A549 (cell line): ENCODE measurements around the gene NCLN. TPM values are rescaled to one million over a fixed set of nuclear protein-coding genes. Genes with fewer than 3 reads are reported as not detected.

Experiments
- ATAC-seq, 2 experiments: fragments of 200-7000 bp in 1 of 2; fragments of >200 bp in 1 of 2; cut with Nextera tagmentation in 1 of 2; cut with Tn5 transposase in 1 of 2; 3 replicates each; pipeline versions ENCODE4 v1.8.0 to v1.9.1; 2018 to 2020; ENCODE audit warnings: mild to moderate bottlenecking in 1 of 2, moderate library complexity in 1 of 2
- CTCF ChIA-PET: fragments of 300-600 bp; sonication (Branson Sonifier 250); formaldehyde crosslinking; extraction: SDS; loops from one replicate; lab custom pipeline; 2021; ENCODE audit warnings: antibody characterized with exemption, inconsistent platforms; lab: Yijun Ruan, JAX
- POLR2A ChIA-PET: fragments of 350-600 bp; formaldehyde crosslinking; extraction: SDS; loops from one replicate; lab custom pipeline; 2021; ENCODE audit warnings: antibody characterized with exemption, inconsistent platforms; lab: Yijun Ruan, JAX
- DNase-seq, 2 experiments: peaks; one replicate each; pipeline versions ENCODE4 v3.0.0 to v3.0.0-alpha.2; 2011 to 2016; ENCODE audit warnings: low read depth in 1 of 2, low spot score in 1 of 2
- FAIRE-seq: peaks from 2 replicates; lab custom pipeline; 2011; peaks lifted over from hg19 to GRCh38; lab: Jason Lieb, UNC
- H3K27ac ChIP-seq, 2 experiments: fragments of >200 bp; sonication (Bioruptor Twin); formaldehyde crosslinking; 3 replicates each; pipeline ENCODE4 v1.5.1; 2016 to 2017
- H3K4me1 ChIP-seq: fragments of >200 bp; sonication (Bioruptor Twin); formaldehyde crosslinking; 3 replicates; pipeline ENCODE4 v1.6.1; 2016
- H3K4me2 ChIP-seq: fragments of >200 bp; sonication (Bioruptor Twin); formaldehyde crosslinking; 3 replicates; pipeline ENCODE4 v1.6.1; 2016
- H3K4me3 ChIP-seq: fragments of >200 bp; sonication (Bioruptor Twin); formaldehyde crosslinking; 3 replicates; pipeline ENCODE4 v1.5.1; 2016
- H3K9me3 ChIP-seq: fragments of >200 bp; sonication (Bioruptor Twin); formaldehyde crosslinking; 3 replicates; pipeline ENCODE4 v1.6.1; 2016
- CBX8 ChIP-seq: fragments of 200-600 bp; sonication (generic); IDR thresholded peaks from 2 replicates; pipeline ENCODE4 v1.6.1; 2016
- CHD2 ChIP-seq: fragments of 150-350 bp; IDR thresholded peaks from 2 replicates; pipeline ENCODE4 v1.6.1; 2014; ENCODE audit warnings: low read length; ENCODE audit not compliant: partially characterized antibody
- EHMT2 ChIP-seq: fragments of 200-600 bp; sonication (generic); IDR thresholded peaks from 2 replicates; pipeline ENCODE4 v1.6.1; 2016; ENCODE audit warnings: antibody characterized with exemption, low read depth, mild to moderate bottlenecking, moderate library complexity
- EP300 ChIP-seq, 2 experiments: fragments of >200 bp; sonication (Bioruptor Twin); formaldehyde crosslinking; IDR thresholded peaks; 2 replicates in 1 of 2; 3 replicates in 1 of 2; pipeline ENCODE4 v1.6.1; 2016 to 2017
- ESRRA ChIP-seq: fragments of 150-350 bp; IDR thresholded peaks from 2 replicates; pipeline ENCODE4 v1.6.1; 2014; ENCODE audit warnings: mild to moderate bottlenecking, low read length, borderline replicate concordance
- FOXS1 ChIP-seq: fragments of 250-450 bp; sonication (Bioruptor Pico); IDR thresholded peaks from 2 replicates; pipeline ENCODE4 v1.5.0; 2020; ENCODE audit warnings: mild to moderate bottlenecking, moderate library complexity
- HDAC2 ChIP-seq: fragments of 200-600 bp; sonication (generic); IDR thresholded peaks from 2 replicates; pipeline ENCODE4 v1.6.1; 2016
- KDM1A ChIP-seq: fragments of 200-600 bp; sonication (generic); IDR thresholded peaks from 2 replicates; pipeline ENCODE4 v1.6.1; 2016; ENCODE audit warnings: low read depth, mild to moderate bottlenecking
- MAFK ChIP-seq: fragments of 450-650 bp; IDR thresholded peaks from 2 replicates; pipeline ENCODE4 v1.6.1; 2014; ENCODE audit not compliant: partially characterized antibody
- MYC ChIP-seq: IDR thresholded peaks from 2 replicates; pipeline ENCODE4 v1.6.1; 2012; ENCODE audit warnings: mild to moderate bottlenecking, inconsistent platforms, low read length, improper control_type of control experiment, borderline replicate concordance
- PHF8 ChIP-seq: fragments of 200-600 bp; sonication (generic); IDR thresholded peaks from 2 replicates; pipeline ENCODE4 v1.6.1; 2016; ENCODE audit warnings: low read depth, mild to moderate bottlenecking, antibody characterized with exemption, moderate library complexity, borderline replicate concordance
- RAD21 ChIP-seq, 2 experiments: fragments of >200 bp in 1 of 2; sonication (Bioruptor Twin) in 1 of 2; formaldehyde crosslinking in 1 of 2; IDR thresholded peaks in 1 of 2; conservative IDR thresholded peaks in 1 of 2; 2 replicates in 1 of 2; 3 replicates in 1 of 2; pipeline ENCODE4 v1.6.1; 2012 to 2018; ENCODE audit warnings: inconsistent platforms in 1 of 2
- RARB ChIP-seq: fragments of 250-450 bp; sonication (Bioruptor Pico); IDR thresholded peaks from 2 replicates; pipeline ENCODE4 v1.8.0; 2021; ENCODE audit warnings: mild to moderate bottlenecking, moderate library complexity
- RCOR1 ChIP-seq: fragments of 150-350 bp; IDR thresholded peaks from 2 replicates; pipeline ENCODE4 v1.6.1; 2014; ENCODE audit warnings: antibody characterized with exemption, low read length, low read depth
- TFCP2L1 ChIP-seq: fragments of 250-450 bp; sonication (Bioruptor Pico); IDR thresholded peaks from 2 replicates; pipeline ENCODE4 v1.5.0; 2021; ENCODE audit warnings: mild to moderate bottlenecking
- TP53 ChIP-seq: fragments of 250-450 bp; sonication (Bioruptor Pico); IDR thresholded peaks from 2 replicates; pipeline ENCODE4 v1.5.0; 2021; ENCODE audit warnings: mild to moderate bottlenecking, moderate library complexity
- ZC3H11A ChIP-seq: fragments of 450-650 bp; IDR thresholded peaks from 2 replicates; pipeline ENCODE4 v1.6.1; 2014; ENCODE audit warnings: antibody characterized with exemption, mild to moderate bottlenecking
- ZSCAN20 ChIP-seq: fragments of 250-450 bp; sonication (Bioruptor Pico); IDR thresholded peaks from 2 replicates; pipeline ENCODE4 v1.8.0; 2022; ENCODE audit warnings: mild to moderate bottlenecking, moderate library complexity
- WGBS: methylation state at CpG from one replicate; pipeline ENCODE4 v1.1.6; 2017; ENCODE audit errors: missing lambda C conversion rate; 5-methylcytosine and 5-hydroxymethylcytosine counted together
- polyA plus RNA-seq, 4 experiments: library from polyadenylated mRNA; depleted of rRNA in 3 of 4; stranded (reverse); fragments of >200 nt; fragmentation: RNase III in 1 of 4; extraction: RNeasy Plus Mini Kit Qiagen cat#74134 plus additional on column Dnase treatment in 1 of 4; gene quantifications; 2 replicates in 3 of 4; 3 replicates in 1 of 4; pipeline ENCODE4 v1.2.3, GENCODE V29; 2011 to 2017
- TF ChIP-seq, protein P1 (sequence below): fragments of 250-450 bp; sonication (Bioruptor Pico); IDR thresholded peaks from 2 replicates; pipeline ENCODE4 v1.5.0; 2021; ENCODE audit warnings: mild to moderate bottlenecking, moderate library complexity, borderline replicate concordance
- TF ChIP-seq, protein P2 (sequence below): IDR thresholded peaks from 2 replicates; pipeline ENCODE4 v1.6.1; 2012
- TF ChIP-seq, protein P3 (sequence below): fragments of 450-650 bp; IDR thresholded peaks from 2 replicates; pipeline ENCODE4 v1.6.1; 2014; ENCODE audit warnings: antibody characterized with exemption
- TF ChIP-seq, protein P4 (sequence below): fragments of 200-600 bp; sonication (generic); IDR thresholded peaks from 2 replicates; pipeline ENCODE4 v1.6.1; 2016; ENCODE audit warnings: antibody characterized with exemption, mild to moderate bottlenecking, moderate library complexity

The NCLN gene
- polyA plus RNA-seq, 2 of the 4 experiments (the other 2 are of a cell fraction): 22.8 to 58.5 TPM

DNA sequence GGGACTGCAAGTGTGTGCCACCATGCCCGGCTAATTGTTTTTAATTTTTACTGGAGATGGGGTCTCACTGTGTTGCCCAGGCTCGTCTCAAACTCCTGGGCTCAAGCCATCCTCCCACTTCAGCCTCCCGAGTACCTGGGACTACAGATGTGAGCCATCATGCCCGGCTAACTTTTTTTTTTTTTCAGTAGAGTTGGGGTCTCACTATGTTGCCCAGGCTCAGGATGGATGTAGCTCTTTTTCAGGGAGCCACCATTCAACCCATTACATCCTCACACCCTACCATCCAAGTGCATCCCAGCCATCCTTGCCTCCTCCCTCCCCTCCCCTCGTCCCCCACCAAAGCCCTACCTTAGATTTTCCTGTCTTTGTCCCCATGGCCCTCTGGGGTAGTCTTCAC lies 53.6 kb downstream of the NCLN start:
- FAIRE-seq (no peak), DNase-seq (no peak), ATAC-seq (no peak)
- TF ChIP-seq CBX8: no peak
- TF ChIP-seq, protein P1, sequence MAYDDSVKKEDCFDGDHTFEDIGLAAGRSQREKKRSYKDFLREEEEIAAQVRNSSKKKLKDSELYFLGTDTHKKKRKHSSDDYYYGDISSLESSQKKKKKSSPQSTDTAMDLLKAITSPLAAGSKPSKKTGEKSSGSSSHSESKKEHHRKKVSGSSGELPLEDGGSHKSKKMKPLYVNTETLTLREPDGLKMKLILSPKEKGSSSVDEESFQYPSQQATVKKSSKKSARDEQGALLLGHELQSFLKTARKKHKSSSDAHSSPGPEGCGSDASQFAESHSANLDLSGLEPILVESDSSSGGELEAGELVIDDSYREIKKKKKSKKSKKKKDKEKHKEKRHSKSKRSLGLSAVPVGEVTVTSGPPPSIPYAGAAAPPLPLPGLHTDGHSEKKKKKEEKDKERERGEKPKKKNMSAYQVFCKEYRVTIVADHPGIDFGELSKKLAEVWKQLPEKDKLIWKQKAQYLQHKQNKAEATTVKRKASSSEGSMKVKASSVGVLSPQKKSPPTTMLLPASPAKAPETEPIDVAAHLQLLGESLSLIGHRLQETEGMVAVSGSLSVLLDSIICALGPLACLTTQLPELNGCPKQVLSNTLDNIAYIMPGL (CRISPR knock-in tag): no peak
- TF ChIP-seq, protein P2, sequence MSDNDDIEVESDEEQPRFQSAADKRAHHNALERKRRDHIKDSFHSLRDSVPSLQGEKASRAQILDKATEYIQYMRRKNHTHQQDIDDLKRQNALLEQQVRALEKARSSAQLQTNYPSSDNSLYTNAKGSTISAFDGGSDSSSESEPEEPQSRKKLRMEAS: no peak
- TF ChIP-seq MAFK: no peak
- TF ChIP-seq PHF8: no peak
- no peak for TF ChIP-seq TP53 (CRISPR knock-in tag)
- no peak for TF ChIP-seq ZSCAN20
- TF ChIP-seq KDM1A: no peak
- TF ChIP-seq RCOR1: no peak
- TF ChIP-seq MYC: no peak
- TF ChIP-seq CHD2: no peak
- TF ChIP-seq TFCP2L1 (CRISPR knock-in tag): no peak
- TF ChIP-seq ESRRA: no peak
- TF ChIP-seq HDAC2: no peak
- no peak for TF ChIP-seq RAD21 (conservative IDR thresholded peaks at IDR 0.05 in 1 of 2, IDR thresholded peaks at IDR 0.05 in 1 of 2)
- no peak for TF ChIP-seq RARB (CRISPR knock-in tag)
- no peak for TF ChIP-seq ZC3H11A
- H3K4me2 ChIP-seq: no peak overlapping the region
- no peak overlapping the region for H3K27ac ChIP-seq
- WGBS: 19% methylated on average over 5 of the region's 5 CpGs
- POLR2A ChIA-PET: interaction anchor here (0.7 kb wide), 1 partner anchor 11 kb away, joined by 3 read pairs; no protein-coding TSS in a partner anchor
- no peak overlapping the region for H3K4me3 ChIP-seq
- CTCF ChIA-PET: interaction anchor here (0.7 kb wide), 1 partner anchor 330 kb away, joined by 5 read pairs; no protein-coding TSS in a partner anchor
- no peaks in the 10 kb centered on the region for H3K9me3 ChIP-seq
- H3K4me1 ChIP-seq: no peaks in the 10 kb centered on the region

DNA sequence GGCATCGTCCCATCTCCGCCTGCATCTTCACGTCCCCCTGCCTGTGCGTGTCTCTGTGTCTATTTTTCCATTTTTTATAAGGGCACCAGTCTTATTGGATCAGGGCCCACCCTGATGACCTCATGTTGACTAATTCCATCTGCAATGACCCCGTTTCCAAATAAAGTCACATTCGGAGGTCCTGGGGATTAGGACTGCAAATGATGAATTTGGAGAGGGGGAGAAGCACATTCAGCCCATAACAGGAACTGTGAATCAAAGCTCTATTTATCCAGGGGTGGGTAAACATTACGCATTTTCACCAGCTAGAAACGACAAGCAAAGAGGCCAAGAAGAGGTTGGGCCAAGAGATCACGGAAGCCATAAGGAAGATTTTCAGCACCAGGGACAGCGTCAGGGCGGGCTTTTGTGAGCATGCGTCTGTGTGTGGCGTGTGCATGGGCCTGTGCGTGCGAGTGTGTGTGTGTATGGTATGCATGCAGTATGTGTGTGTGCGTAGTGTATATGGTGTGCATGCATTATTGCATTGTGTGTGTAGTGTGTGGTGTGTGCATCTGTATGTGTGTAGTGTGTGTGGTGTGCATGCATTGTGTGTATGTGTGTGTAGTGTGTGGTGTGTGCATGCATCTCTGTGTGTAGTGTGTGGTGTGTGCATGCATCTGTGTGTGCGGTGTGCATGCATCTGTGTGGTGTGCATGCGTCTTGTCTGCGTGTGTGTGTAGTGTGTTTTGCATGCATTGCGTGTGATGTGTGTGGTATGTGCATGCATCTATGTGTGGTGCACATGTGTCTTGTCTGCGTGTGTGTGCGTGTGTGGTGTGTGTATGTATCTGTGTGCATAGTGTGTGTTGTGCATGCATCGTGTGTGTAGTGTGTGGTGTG lies 58.3 kb downstream of the NCLN start:
- ATAC-seq: peak; percentile 47 to 52; a peak in 4 of 6 replicates
- Histone ChIP-seq H3K27ac (no peak overlapping the region), H3K4me3 (no peak overlapping the region), H3K9me3 (no peaks in the 10 kb centered on the region), H3K4me2 (no peak overlapping the region)
- CTCF ChIA-PET: interaction anchor here (2.2 kb wide), 1 partner anchor 9 kb away, joined by 5 read pairs; no protein-coding TSS in a partner anchor
- POLR2A ChIA-PET: no interaction called here
- TF ChIP-seq EHMT2 (peak; percentile 83; the same call in 1 of the 2 replicates), EP300 (IDR thresholded peaks at IDR 0.05) (no peak), KDM1A (no peak), RARB (CRISPR knock-in tag) (no peak), FOXS1 (no peak), MYC (no peak)
- TF ChIP-seq, protein P3, sequence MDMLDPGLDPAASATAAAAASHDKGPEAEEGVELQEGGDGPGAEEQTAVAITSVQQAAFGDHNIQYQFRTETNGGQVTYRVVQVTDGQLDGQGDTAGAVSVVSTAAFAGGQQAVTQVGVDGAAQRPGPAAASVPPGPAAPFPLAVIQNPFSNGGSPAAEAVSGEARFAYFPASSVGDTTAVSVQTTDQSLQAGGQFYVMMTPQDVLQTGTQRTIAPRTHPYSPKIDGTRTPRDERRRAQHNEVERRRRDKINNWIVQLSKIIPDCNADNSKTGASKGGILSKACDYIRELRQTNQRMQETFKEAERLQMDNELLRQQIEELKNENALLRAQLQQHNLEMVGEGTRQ: no peak
- TF ChIP-seq, protein P4, sequence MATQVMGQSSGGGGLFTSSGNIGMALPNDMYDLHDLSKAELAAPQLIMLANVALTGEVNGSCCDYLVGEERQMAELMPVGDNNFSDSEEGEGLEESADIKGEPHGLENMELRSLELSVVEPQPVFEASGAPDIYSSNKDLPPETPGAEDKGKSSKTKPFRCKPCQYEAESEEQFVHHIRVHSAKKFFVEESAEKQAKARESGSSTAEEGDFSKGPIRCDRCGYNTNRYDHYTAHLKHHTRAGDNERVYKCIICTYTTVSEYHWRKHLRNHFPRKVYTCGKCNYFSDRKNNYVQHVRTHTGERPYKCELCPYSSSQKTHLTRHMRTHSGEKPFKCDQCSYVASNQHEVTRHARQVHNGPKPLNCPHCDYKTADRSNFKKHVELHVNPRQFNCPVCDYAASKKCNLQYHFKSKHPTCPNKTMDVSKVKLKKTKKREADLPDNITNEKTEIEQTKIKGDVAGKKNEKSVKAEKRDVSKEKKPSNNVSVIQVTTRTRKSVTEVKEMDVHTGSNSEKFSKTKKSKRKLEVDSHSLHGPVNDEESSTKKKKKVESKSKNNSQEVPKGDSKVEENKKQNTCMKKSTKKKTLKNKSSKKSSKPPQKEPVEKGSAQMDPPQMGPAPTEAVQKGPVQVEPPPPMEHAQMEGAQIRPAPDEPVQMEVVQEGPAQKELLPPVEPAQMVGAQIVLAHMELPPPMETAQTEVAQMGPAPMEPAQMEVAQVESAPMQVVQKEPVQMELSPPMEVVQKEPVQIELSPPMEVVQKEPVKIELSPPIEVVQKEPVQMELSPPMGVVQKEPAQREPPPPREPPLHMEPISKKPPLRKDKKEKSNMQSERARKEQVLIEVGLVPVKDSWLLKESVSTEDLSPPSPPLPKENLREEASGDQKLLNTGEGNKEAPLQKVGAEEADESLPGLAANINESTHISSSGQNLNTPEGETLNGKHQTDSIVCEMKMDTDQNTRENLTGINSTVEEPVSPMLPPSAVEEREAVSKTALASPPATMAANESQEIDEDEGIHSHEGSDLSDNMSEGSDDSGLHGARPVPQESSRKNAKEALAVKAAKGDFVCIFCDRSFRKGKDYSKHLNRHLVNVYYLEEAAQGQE: peak; percentile 94
- TF ChIP-seq, all 56 proteins: peak for 2
- WGBS: 25% methylated on average over 23 of the region's 23 CpGs
- no peak for FAIRE-seq
- no peaks in the 10 kb centered on the region for H3K4me1 ChIP-seq
- peak in 1 of 2 experiments; percentile 49 for DNase-seq
